GM18498 (cell line): Measurements from ENCODE around the gene PARP8.
"Not testable (repeated sequence)": the region's sequence is repeated elsewhere in the genome, so short reads cannot be mapped to it uniquely, and the experiment has no call there.

Experiments
- ATAC-seq: cut with Tn5 transposase; IDR thresholded peaks from one replicate; pipeline ENCODE4 v1.9.1; 2021; ENCODE audit warnings: mild to moderate bottlenecking, moderate library complexity; ENCODE audit not compliant: unreplicated experiment

Gene PARP8

DNA sequence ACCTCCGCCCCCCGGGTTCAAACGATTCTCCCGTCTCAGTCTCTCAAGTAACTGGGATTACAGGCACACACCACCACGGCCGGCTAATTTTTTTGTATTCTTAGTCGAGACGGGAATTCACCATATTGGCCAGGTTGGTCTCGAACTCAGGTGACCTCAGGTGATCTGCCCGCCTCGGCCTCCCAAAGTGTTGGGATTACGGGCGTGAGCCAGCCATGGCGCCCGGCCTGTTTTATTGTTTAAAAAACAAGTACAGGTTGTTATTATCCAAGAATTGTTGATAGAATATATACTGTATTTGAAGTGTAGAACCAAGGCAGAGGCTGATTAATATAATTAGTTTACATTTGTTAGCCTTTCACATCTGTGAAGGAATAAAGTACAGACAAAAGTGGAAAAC, 8.9 kb downstream of the PARP8 start:
- ATAC-seq: no peak

DNA sequence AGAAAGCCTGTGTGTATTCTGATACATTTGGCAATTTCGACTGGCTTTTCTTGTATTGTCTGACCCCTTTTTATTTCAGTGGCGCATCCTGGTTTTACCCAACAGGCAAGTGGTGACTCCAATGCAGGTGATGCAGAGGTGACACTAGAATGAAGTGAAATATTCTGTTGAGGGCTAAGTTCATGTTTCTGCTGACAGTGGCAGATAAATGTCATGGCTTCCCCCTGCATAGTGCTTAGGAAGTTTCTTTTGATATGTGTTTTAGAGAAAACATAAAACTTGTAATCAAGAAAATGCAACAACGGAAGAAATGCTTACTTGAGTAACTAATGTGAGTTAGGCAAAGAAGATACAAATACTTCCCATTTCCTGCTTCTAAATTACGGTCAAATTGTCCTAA, 13.1 kb downstream of the PARP8 start:
- ATAC-seq: not testable (repeated sequence)

DNA sequence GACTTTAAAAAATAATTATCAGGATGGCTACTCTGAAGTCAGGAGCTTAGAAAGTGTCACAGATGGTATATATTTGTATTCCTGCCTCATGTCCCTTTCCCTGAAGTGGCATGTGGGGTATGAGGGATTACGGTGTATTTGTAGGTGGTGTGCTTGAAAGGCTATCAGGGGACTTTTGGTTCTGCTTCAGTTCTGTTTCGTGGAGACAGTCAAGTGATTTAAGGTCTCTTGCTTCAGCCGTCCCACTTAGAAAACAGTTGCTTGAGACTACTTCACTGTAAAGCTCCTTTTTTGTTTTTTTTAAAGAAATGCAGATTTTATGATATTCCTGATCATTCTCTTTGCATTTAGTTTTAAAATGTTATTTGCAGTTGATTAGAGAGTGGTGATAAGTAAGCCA, 18.3 kb downstream of the PARP8 start:
- no peak for ATAC-seq

DNA sequence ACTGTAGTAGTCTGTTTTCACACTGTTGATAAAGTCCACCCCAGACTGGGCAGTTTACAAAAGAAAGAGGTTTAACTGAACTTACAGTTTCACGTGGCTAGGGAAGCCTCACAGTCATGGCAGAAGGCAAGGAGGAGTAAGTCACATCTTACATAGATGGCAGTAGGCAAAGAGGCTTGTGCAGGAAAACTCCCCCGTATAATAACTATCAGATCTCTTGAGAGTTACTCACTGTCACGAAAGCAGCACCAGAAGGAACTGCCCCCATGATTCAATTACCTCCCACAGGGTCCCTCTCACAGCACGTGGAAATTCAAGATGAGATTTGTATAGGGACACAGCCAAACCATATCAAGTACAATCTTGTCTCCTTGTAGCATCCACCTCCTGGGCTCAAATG, 21.1 kb downstream of the PARP8 start:
- no peak for ATAC-seq

DNA sequence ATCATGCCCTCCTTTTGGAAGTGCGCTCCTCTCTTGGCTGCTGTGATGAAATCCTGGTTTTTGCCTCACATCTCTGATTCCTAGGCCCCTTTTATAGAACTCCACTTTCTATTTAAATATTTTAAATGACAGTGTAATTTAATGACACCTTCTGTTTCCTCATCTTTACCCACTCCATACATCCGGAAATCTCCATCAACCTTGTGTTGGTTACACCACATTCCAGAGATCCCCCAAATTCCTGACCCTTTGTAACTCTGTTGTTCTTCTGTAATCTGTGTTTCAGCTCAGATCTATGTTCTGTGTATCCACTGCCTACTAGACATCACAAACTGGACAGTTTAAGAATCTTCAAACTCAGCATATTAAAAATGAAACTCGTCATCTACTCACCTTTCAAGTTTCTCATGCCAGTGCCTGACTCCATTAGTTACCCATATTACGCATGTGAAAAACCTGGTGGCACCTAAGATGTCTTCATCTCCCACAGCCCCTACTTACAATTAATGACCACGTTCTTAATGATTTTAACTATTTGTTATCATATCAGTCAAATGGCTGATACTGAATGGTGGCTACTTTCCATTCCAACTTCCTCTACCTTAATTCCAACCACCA, 25.1 kb downstream of the PARP8 start:
- ATAC-seq: no peak

DNA sequence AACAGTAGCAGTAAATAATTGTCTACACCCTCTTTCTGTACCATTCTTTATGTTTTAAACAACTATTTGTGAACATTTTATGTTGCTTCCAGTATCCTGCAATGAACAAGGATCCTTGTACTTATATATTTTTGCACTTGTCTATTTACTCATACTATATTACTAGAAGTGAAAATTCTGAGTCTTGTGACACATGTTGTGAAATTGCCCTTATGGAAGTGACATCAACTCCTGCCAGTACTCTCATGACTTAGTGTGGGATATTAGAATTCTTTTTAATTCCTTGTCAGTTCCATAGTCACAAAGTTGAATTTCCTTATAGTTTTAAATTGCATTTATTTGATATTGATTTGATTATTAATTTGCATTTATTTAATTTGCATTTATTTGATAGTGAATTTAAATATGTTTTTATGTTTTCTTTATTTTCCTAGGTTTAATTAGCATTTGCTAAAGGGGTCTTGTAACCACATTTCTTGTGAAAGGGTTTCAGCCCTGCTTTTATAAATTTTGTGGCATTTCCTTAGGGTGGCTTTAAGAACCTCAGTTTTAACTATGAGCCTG, 27.7 kb downstream of the PARP8 start:
- ATAC-seq: no peak

DNA sequence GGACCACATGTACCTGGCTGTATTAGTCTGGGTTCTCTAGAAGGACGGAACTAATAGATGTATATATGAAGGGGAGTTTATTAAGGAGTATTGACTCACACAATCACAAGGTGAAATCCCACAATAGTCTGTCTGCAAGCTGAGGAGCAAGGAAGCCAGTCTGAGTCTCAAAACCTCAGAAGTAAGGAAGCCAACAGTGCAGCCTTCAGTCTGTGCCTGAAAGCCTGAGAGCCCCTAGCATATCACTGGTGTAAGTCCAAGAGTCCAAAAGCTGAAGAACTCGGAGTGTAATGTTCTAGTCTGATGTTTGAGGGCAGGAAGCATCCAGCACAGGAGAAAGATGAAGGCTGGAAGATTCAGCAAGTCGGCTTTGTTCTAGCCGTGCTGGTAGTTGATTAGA, 28.2 kb downstream of the PARP8 start:
- not testable (repeated sequence) for ATAC-seq

DNA sequence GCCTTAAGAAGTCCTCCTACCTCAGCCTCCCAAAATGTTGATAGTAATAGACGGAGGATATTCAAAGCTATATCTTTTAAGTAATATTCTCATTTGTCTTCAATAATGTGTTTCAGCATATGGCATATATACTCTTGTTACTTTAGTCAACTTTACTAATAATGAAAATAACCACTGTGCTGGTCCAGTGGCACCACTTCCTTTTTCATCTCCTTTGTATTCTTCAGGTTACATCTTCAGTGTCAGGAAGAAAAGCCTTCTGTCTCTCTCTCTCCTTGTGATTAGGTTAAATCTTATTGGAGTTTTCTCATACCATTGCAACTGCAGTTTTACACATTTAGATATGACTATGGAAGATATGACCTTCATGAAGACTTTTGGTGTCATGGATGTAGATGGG, 31.3 kb downstream of the PARP8 start:
- peak; percentile 60 for ATAC-seq

DNA sequence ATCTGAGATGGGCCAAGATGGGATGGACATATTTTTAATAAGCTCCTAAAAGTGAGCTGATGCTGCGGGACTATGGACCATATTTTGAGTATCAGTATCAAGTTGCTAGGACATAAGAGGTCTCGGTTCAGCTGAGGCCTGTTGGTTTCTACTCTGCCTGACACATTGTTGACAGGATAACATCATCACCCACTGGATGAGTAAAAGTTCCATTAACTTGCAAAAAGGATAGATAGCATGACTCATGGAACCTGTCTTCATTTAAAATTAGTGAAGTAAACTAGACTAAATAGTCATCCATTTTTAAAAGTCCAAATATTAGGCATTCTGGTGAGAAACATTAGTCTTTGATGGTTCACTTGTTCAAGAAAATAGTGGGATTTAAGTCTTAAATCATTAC, 33.3 kb downstream of the PARP8 start:
- ATAC-seq: no peak

DNA sequence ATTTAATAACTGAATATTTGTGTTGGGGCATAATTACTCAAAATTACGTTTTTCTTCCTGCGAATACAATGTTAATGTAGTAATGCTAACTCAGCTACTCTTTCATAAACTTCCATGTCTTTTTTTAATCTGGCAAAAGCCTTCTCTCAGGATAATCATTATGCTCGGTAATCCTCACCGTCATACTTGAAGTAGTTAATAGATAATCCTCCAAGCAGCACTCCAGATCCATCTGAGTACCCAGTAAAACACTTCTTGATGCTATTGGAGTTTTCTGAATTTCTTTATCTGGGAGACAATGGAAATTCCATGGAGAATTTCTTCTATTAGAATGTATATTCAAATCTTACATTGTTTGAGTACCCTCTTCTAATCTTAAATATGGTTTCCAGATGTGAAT, 34.3 kb downstream of the PARP8 start:
- ATAC-seq: no peak

DNA sequence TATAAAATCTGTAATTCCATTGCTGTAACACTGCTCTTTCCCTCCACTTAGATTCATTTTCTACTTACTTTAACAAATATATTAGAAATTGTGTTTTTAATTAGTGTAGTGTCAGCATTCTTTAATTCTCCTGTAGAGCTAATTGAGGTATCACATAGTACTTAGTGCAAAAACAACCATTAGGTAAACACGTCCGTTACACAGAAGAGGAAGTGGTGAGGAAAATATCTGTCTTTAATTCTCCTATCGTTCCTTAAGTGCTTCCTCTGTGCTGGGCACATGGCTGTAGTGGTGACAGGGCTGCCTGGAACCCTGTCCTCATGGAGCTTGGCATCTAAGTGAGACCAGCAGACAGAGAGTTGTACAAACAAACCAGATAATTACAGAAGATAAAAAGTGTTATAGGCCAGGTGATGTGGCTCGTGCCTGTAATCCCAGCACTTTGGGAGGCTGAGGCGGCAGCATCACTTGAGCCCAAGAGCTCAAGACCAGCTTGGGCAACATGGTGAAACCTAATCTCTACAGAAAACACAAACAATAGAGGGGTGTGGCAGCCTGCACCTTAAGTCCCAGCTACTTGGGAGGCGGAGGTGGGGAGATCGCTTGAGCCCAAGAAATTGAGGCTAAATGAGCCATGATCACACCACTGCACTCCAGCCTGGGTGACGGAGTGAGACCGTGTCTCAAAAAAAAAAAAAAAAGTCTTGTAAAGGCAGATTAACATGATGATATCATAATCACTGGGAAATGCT, 36.4 kb downstream of the PARP8 start:
- no peak for ATAC-seq

DNA sequence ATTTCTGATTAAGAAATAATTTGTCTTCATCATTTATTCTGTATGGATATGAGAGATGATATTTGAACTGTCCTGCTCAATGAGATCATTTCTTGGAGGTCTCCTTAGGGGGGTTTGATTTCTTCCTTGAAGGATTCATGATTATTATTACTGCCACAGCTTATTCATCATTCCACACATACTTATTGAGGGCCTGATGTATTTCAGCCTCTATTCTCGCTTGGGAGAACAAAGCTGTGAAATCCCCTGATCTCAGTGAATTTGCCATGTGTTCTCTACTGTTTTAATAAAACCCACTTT, 36.9 kb downstream of the PARP8 start:
- no peak for ATAC-seq

DNA sequence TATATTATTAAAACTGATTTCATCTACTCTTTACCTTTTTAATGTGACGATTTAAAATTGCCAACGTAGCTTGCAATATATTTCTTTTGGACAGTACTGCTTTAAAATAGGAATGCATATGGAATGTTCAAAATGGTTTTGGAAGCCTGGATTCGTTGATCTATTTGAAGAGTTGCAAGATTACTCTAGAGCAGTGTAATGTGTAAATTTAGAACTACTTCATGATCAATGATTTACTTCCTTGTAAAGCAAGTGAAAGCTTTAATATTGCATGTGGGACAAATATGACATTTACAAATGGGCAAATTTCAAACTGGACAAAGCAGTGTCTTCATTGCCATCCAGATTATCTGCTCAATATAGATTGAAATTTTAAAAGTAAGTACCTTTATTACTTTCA, 38.3 kb downstream of the PARP8 start:
- no peak for ATAC-seq

DNA sequence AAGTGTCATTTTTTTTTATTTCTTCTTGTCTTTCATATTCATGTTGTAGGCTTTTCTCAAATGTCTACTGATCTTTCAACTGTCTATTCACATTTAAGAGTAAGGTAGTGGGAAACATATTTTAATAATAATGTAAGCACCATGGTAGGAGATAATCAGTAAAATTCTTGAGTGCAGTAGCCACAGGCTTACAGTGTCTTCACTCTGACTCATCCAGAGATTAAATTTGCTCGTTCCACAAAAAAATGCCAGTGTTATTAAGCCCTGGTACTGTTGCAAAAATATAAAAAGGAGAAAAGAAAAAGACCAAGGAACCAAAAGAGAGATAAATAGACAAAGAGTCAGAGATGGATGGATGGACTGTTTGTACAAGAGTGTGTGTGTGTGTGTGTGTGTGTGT, 43.0 kb downstream of the PARP8 start:
- no peak for ATAC-seq

DNA sequence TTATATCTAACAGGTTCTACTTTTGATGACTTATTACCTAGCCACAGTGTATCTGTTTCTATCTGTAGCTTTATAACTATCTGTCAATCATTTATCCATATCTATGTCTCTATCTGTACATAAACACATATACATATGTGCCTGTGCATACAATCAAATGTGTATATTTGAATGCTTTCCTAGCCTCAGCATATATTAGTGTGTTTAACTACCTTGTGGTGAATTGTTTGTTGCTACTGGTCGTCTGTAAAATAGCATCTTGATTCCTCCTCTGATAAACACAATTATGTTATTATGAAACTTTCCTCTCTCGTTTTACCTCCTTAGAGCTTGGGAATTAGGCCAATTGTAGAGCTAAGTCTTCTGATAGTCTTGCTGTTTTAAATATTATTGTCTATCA, 44.4 kb downstream of the PARP8 start:
- peak; percentile 16 for ATAC-seq

DNA sequence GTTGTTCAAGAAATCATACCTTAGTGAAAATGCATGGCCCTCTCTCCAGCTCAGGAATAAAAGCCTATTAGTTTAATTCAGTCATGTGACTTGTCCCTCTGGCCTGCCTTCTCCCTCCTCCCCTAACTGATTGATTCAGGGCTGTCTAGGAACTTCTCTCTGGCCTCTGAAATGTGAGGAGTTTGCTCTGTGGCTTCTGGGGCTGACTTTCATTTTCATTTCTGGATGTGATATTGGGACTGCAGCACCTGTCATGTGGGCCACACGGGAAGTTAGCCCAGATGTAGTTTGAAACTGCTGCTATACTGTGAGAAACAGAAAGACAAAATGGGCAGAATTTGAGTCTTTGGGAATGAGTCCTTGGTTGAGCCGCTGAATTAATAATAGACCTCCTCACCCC, 44.8 kb downstream of the PARP8 start:
- peak; percentile 97 for ATAC-seq

DNA sequence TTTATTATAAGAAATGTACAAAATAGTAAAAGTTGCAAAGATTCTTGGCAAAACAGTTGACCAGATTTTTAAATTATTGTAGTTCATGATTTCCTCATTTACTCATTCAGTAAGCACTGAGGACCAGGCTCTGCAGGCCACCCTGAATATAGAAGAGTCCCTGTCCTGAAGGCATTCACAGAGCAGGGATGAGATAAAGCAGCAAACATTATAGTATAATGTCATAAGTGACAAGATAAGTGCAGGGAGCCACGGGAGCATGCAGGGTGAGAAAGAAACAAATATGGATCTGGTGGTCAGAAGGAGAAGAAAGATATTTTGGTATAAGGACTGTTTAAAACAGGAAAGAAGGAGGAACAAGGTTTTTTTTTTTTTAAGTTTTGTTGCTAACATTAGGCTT, 46.0 kb downstream of the PARP8 start:
- no peak for ATAC-seq

DNA sequence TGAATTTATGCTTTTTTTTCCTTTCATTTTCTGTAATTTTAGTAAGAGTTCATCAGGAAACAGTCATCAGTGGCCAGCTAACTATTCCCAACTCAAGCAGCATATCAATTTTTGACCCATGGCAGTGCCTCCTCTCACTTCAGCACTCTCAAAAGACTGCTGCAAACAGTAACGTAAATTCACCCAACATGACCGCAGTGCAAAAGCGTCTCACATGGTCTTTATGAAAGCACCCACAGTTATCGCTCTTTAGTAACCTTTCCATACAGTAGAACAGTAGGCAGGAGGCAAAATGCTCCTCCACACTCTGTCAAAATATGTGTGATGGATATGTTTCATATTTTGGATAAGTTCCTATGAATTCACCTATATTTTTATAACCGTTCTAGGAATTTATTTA, 48.6 kb downstream of the PARP8 start:
- ATAC-seq: no peak

DNA sequence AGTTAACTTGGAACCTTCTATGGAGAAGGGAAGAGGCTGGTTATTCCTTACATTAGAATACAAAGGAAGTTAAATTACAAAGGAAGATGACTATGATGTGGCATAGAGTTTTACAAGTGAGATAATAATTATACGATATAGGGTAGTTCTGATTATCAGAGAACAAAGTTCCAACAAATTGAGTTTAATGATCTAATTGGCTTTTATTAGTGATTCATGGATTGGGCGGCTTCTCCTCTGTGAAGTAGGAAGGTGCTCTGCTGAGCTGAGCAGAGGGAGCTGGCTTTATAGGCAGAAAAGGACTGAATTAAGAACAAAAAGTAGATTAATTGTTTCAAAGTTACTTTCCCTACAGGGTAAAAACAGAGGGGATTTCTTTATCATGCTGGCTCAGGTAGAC, 49.7 kb downstream of the PARP8 start:
- no peak for ATAC-seq

DNA sequence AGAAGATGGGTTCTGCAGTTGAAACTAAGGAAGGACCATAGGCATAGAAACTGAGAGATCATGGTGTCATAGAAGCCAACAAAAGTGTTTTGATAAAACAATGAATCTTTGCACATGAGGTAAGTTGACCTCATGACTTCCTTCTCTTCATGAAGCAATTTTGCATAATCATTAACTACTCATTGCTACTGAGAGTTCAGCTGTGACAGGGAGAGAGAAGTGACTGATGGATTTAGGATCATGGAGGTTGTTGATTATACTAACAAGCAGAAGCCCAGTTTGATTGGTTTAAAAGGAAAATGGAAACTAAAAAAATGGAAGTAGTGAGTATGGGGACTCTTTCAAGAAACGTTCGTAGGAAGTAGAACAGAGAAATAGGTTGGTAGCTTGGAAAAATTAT, 51.2 kb downstream of the PARP8 start:
- no peak for ATAC-seq

DNA sequence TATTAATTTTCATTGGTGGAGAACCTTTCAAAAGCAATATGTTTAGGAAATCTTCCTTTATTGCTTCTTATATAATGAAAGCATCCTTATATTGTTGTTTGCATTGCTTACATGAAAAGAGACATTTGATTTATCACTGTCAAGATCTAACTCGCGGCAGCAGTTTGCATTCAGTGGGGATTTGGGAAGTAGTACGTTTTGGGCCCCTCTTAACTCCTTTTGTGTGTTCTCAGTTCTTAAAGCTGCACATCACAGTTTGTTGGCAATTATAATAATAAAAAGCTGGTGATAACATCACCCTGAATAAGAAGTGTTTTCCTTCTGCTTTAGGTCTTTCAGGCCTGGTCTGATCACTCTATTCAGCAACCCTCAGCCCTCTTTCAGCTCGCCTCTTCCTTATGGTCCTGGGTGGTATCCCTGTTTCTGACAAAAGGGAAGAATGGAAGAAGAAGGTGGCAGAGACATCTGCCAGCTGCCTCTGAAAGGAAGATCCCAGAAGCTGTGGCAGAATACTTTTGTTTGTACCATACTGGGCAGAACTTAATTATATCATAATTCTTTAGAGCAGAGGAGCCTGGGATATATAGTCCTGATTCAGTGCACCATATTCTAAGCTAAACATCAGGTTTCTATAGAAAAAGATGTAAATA, 53.7 kb downstream of the PARP8 start:
- ATAC-seq: no peak

DNA sequence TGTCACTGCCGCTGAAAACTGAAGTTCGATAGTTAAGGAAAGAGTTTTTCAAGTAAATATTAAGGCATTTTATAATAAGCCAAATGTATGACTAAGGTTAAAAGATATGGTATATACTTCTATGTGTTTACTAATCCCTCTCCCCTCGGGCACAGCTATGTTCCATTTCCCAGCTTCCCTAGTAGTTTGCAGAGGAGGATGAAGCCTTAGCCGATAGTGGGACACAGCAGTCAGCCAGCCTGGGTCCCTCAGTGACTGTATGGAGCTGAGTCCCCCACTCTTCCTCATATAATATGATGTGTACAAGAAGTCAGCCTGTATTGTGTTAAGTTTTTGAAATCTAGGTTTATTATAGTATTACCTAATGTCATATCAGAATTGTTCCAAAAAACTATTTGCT, 55.8 kb downstream of the PARP8 start:
- ATAC-seq: no peak
